GM23248 (cell line): Measurements from ENCODE around the gene DIPK1B.

Source experiments
- EZH2 ChIP-seq: fragments of 200-600 bp; sonication (generic); IDR thresholded peaks from 2 replicates; pipeline ENCODE4 v1.6.1; 2018; ENCODE audit warnings: antibody characterized with exemption, mild to moderate bottlenecking; ENCODE audit not compliant: insufficient read depth, poor library complexity, severe bottlenecking
- EZH2phosphoT487 ChIP-seq: fragments of 200-600 bp; sonication (generic); IDR thresholded peaks from 2 replicates; pipeline ENCODE4 v1.6.1; 2018; ENCODE audit warnings: antibody characterized with exemption, moderate library complexity, mild to moderate bottlenecking, low read depth; ENCODE audit not compliant: insufficient read depth

DNA sequence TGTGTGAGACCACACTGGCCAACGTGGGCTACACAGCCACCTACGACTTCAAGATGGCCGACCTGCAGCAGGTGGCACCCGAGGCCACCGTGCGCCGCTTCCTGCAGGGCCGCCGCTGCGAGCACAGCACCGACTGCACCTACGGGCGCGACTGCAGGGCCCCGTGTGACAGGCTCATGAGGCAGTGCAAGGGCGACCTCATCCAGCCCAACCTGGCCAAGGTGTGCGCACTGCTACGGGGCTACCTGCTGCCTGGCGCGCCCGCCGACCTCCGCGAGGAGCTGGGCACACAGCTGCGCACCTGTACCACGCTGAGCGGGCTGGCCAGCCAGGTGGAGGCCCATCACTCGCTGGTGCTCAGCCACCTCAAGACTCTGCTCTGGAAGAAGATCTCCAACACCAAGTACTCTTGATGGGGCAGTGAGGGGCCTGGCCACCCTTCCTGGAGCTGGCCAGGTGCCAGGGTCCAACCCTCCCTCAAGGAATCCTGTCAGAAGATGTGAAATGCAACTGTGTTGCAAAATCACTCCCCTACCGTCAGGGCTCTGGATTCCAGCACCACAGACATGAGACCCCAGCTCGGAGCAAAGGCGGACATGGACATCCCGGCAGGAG is 11.1 kb downstream of the DIPK1B start:
- TF ChIP-seq EZH2 (no peak), EZH2phosphoT487 (no peak)
